ENCODE measurements around the gene ADARB1.

DNA sequence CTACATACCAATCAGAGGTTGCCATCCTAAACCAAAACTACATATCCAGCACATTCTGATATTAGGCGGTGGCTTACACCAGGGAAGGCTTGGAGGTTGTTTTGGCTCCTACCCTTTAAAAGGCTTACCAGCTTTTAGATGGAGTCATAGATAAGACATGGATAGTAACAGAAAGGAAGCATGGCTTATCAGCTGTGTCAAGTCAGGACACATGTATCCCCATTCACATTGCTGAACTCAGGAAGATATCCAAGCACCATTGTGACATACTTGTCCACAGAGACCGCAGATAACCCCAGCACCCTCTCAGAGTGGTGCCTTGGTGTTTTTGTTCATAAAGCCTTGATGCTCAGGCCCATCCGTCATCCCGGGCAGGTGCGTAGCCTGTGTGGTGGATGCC lies 39.7 kb downstream of the ADARB1 start:
- TF ChIP-seq, protein P1, sequence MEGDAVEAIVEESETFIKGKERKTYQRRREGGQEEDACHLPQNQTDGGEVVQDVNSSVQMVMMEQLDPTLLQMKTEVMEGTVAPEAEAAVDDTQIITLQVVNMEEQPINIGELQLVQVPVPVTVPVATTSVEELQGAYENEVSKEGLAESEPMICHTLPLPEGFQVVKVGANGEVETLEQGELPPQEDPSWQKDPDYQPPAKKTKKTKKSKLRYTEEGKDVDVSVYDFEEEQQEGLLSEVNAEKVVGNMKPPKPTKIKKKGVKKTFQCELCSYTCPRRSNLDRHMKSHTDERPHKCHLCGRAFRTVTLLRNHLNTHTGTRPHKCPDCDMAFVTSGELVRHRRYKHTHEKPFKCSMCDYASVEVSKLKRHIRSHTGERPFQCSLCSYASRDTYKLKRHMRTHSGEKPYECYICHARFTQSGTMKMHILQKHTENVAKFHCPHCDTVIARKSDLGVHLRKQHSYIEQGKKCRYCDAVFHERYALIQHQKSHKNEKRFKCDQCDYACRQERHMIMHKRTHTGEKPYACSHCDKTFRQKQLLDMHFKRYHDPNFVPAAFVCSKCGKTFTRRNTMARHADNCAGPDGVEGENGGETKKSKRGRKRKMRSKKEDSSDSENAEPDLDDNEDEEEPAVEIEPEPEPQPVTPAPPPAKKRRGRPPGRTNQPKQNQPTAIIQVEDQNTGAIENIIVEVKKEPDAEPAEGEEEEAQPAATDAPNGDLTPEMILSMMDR (IDR thresholded peaks at IDR 0.05; ENCODE audit: insufficient read depth, low read depth, low read length): no peak
- no peak for TF ChIP-seq EZH2 (IDR thresholded peaks at IDR 0.05; ENCODE audit: insufficient read depth, low read length)

All from astrocyte (in vitro differentiated cells and primary cell).